GM18951 (cell line): ENCODE measurements around the gene BIN2.

ENCODE experiments used
- POLR2A ChIP-seq: IDR thresholded peaks from 4 replicates; pipeline ENCODE4 v1.6.1; 2011; ENCODE audit warnings: mild to moderate bottlenecking; ENCODE audit not compliant: insufficient read length, insufficient read depth; ENCODE audit errors: extremely low read depth
- in situ Hi-C: fragments of 300-500 bp; cut with MboI; formaldehyde crosslinking; loops from one replicate; pipeline ENCODE4 v1.12.0; 2022; ENCODE audit warnings: low sequenced_read_pairs, mixed read lengths, inconsistent platforms; ENCODE audit not compliant: unreplicated experiment

BIN2 gene

GRCh38 chr12:51335931-51336330 lies 12.0 kb upstream of the BIN2 start:
- in situ Hi-C loops, result loop anchor here (25.0 kb wide), 1 partner anchor 274 kb away; no protein-coding TSS in a partner anchor
- TF ChIP-seq POLR2A, result no peak

- no peak for TF ChIP-seq POLR2A
- in situ Hi-C loops, result loop anchor here (25.0 kb wide), 1 partner anchor 272 kb away; no protein-coding TSS in a partner anchor
Observed at GRCh38 chr12:51334764-51335163, 10.8 kb upstream of the BIN2 start.

- in situ Hi-C loops, result loop anchor here (25.0 kb wide), 1 partner anchor 271 kb away; no protein-coding TSS in a partner anchor
- TF ChIP-seq POLR2A, result no peak
Observed at GRCh38 chr12:51333536-51333935, 9.6 kb upstream of the BIN2 start.

GRCh38 chr12:51330186-51330585 lies 6.2 kb upstream of the BIN2 start:
- TF ChIP-seq POLR2A, result no peak
- in situ Hi-C loops, result loop anchor here (25.0 kb wide), 1 partner anchor 268 kb away; no protein-coding TSS in a partner anchor

GRCh38 chr12:51329742-51330141 lies 5.8 kb upstream of the BIN2 start:
- TF ChIP-seq POLR2A, result no peak
- in situ Hi-C loops, result loop anchor here (25.0 kb wide), 1 partner anchor 267 kb away; no protein-coding TSS in a partner anchor

GRCh38 chr12:51328587-51328986 lies 4.6 kb upstream of the BIN2 start:
- no peak for TF ChIP-seq POLR2A
- in situ Hi-C loops, result loop anchor here (25.0 kb wide), 1 partner anchor 266 kb away; no protein-coding TSS in a partner anchor

GRCh38 chr12:51326698-51327439 lies 2.9 kb upstream of the BIN2 start:
- in situ Hi-C loops, result loop anchor here (25.0 kb wide), 1 partner anchor 265 kb away; no protein-coding TSS in a partner anchor
- no peak for TF ChIP-seq POLR2A

- no peak for TF ChIP-seq POLR2A
- in situ Hi-C loops, result loop anchor here (25.0 kb wide), 1 partner anchor 263 kb away; no protein-coding TSS in a partner anchor
Observed at GRCh38 chr12:51324953-51325352, 979 bp upstream of the BIN2 start.

- in situ Hi-C loops, result no loop called here
- no peak for TF ChIP-seq POLR2A
Observed at GRCh38 chr12:51323317-51323960, 535 bp downstream of the BIN2 start.

- TF ChIP-seq POLR2A, result no peak
- in situ Hi-C loops, result no loop called here
Observed at GRCh38 chr12:51322452-51322851, 1.5 kb downstream of the BIN2 start.

- in situ Hi-C loops, result no loop called here
- no peak for TF ChIP-seq POLR2A
Observed at GRCh38 chr12:51321882-51322281, 2.1 kb downstream of the BIN2 start.

- in situ Hi-C loops, result no loop called here
- no peak for TF ChIP-seq POLR2A
Observed at GRCh38 chr12:51320695-51321320, 3.2 kb downstream of the BIN2 start.

GRCh38 chr12:51320311-51320694 lies 3.7 kb downstream of the BIN2 start:
- TF ChIP-seq POLR2A, result no peak
- in situ Hi-C loops, result no loop called here
